ENCODE data around the gene RASGRF1.
"Not testable (repeated sequence)": the region's sequence is repeated elsewhere in the genome, so short reads cannot be mapped to it uniquely, and the experiment has no call there.

Gene RASGRF1

DNA sequence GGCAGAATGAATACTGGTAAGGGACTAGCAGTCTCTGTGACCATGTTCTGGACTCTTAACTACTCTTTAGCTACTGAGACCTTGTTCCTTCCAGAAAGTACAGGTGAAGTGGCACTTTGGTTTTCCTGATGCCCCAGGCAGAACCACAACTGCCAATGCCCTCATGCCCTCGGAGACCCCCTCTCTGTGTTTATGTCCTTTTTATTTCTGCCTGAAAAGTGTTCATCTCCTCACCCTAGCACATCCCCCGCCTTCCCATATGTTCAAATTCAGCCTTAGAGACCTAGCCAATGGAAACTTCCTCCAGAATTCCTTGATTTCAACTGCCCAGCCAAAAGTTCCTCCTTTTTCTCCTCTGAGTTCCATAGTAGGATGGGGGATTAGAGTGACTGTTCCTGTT, 23.3 kb upstream of the RASGRF1 start:
- TF ChIP-seq, protein P1, sequence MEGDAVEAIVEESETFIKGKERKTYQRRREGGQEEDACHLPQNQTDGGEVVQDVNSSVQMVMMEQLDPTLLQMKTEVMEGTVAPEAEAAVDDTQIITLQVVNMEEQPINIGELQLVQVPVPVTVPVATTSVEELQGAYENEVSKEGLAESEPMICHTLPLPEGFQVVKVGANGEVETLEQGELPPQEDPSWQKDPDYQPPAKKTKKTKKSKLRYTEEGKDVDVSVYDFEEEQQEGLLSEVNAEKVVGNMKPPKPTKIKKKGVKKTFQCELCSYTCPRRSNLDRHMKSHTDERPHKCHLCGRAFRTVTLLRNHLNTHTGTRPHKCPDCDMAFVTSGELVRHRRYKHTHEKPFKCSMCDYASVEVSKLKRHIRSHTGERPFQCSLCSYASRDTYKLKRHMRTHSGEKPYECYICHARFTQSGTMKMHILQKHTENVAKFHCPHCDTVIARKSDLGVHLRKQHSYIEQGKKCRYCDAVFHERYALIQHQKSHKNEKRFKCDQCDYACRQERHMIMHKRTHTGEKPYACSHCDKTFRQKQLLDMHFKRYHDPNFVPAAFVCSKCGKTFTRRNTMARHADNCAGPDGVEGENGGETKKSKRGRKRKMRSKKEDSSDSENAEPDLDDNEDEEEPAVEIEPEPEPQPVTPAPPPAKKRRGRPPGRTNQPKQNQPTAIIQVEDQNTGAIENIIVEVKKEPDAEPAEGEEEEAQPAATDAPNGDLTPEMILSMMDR (IDR thresholded peaks at IDR 0.05; ENCODE audit: insufficient read depth, low read length, poor library complexity, severe bottlenecking): no peak
- Histone ChIP-seq H3K27me3 (replicated peaks; ENCODE audit: control insufficient read depth, insufficient read depth, low read length) (no peaks in the 10 kb centered on the region; the same call in 1 of the 2 replicates), H3K4me3 (replicated peaks; ENCODE audit: low read depth, low read length) (no peak overlapping the region), H3K36me3 (ENCODE audit: control insufficient read depth, insufficient read depth, low read length) (no peaks in the 10 kb centered on the region)
- no peak for DNase-seq (ENCODE audit: extremely low read depth, insufficient read length)

DNA sequence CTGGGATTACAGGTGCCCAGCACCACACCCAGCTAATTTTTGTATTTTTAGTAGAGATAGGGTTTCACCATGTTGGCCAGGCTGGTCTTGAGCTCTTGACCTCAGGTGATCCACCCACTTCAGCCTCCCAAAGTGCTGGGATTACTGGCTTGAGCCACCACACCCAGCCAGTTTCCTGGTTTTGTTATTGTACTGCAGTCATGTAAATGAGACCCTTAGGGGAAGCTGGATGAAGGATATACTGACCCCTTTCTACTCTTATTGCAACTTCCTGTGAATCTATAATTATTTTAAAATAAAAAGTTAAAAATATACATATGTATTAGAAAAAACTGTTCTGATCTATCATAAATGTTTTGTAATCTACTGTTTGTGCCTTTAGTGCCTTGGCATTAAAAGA, 20.8 kb upstream of the RASGRF1 start:
- not testable (repeated sequence) for H3K27me3 ChIP-seq (replicated peaks; ENCODE audit: control insufficient read depth, insufficient read depth, low read length); H3K4me3 ChIP-seq (replicated peaks; ENCODE audit: low read depth, low read length)

DNA sequence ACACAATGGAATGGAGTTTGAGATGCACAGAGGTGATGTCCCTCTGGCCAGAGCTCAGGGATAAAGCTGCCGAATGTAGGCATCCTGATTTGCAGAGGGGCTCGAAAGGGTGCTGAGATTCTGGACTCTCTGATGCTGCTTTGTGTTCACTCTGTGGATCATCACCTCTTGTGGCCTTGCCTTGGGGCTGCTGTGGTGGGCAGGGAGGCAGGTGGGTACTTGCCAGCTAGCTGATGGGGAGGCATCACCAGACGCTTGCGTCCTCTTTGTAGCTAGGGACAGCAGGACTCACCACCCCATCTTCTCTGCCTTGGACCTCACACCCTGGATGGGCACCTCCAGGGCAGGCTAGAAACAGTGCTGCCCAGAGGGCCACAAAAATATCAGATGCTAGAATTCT, 14.6 kb upstream of the RASGRF1 start:
- TF ChIP-seq, protein P1 (IDR thresholded peaks at IDR 0.05; ENCODE audit: insufficient read depth, low read length, poor library complexity, severe bottlenecking): no peak
- H3K27me3 ChIP-seq (replicated peaks; ENCODE audit: control insufficient read depth, insufficient read depth, low read length): peaks cover 2% of the 10 kb centered on the region; the same call in 1 of the 2 replicates
- no peaks in the 10 kb centered on the region for H3K36me3 ChIP-seq (ENCODE audit: control insufficient read depth, insufficient read depth, low read length)
- no peak for DNase-seq (ENCODE audit: extremely low read depth, insufficient read length)
- H3K4me3 ChIP-seq (replicated peaks; ENCODE audit: low read depth, low read length): no peak overlapping the region

More for the DNA sequence above, 20.8 kb upstream of the RASGRF1 start:
- not testable (repeated sequence) for DNase-seq (ENCODE audit: extremely low read depth, insufficient read length); H3K36me3 ChIP-seq (ENCODE audit: control insufficient read depth, insufficient read depth, low read length)

DNA sequence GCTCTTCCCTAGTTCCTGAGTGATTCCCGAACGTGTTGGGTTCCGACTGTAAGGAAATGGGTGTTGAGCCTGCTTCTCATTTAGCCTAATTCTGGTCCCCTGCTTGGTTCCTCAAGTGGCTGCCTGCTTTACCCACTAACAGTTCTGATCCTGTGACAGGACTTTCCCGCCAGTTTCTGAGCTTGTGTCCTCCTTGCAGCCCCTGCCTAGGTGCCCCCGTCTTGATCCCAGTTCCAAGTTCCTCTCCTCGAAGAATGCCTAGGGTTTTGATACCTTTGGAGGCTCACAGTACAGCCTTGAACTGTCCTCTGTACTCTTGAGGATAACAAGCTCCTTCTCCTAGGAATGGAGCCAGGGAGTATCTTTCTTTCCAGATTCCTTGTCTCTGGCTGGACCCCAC, 12.0 kb upstream of the RASGRF1 start:
- TF ChIP-seq, protein P1 (IDR thresholded peaks at IDR 0.05; ENCODE audit: insufficient read depth, low read length, poor library complexity, severe bottlenecking): no peak
- H3K27me3 ChIP-seq (replicated peaks; ENCODE audit: control insufficient read depth, insufficient read depth, low read length): peaks cover 2% of the 10 kb centered on the region; the same call in 1 of the 2 replicates
- H3K4me3 ChIP-seq (replicated peaks; ENCODE audit: low read depth, low read length): no peak overlapping the region
- H3K36me3 ChIP-seq (ENCODE audit: control insufficient read depth, insufficient read depth, low read length): no peaks in the 10 kb centered on the region
- no peak for DNase-seq (ENCODE audit: extremely low read depth, insufficient read length)

DNA sequence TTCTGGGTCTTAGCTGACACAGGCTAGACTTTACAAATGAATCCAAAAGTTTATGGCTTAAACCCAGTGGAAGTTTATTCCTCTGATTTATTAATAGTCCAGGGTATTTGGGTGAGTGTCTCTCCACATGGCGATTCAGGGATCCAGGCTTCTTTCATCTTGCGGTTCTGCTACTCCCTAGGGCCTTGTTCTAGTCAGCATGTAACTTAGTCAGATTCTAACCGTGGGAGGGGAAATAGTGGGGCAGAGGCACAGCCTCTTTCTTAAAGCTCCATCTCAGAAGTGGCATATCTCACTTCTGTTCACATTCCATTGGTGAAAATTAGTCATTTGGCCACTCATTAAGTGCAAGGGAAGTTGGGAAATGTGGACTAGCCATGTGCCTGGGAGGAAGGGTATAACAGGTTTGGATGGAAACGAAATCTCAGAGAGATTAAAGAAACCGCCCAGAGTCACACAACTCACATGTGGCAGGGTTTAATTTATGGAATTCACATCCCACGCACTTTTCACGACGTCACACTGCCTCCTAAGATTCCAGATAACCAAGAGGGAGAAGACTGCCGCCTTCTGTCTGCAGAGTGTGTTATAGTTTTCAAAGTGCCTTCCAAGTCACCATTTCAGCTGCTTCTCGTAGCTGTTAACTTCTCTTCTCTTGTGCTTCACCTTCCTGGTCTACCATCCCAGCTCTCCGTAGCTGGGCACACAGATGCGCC, 11.4 kb upstream of the RASGRF1 start:
- no peak for DNase-seq (ENCODE audit: extremely low read depth, insufficient read length)
- TF ChIP-seq, protein P1 (IDR thresholded peaks at IDR 0.05; ENCODE audit: insufficient read depth, low read length, poor library complexity, severe bottlenecking): no peak
- Histone ChIP-seq H3K36me3 (ENCODE audit: control insufficient read depth, insufficient read depth, low read length) (no peaks in the 10 kb centered on the region), H3K27me3 (replicated peaks; ENCODE audit: control insufficient read depth, insufficient read depth, low read length) (peaks cover 2% of the 10 kb centered on the region; the same call in 1 of the 2 replicates), H3K4me3 (replicated peaks; ENCODE audit: low read depth, low read length) (no peak overlapping the region)

DNA sequence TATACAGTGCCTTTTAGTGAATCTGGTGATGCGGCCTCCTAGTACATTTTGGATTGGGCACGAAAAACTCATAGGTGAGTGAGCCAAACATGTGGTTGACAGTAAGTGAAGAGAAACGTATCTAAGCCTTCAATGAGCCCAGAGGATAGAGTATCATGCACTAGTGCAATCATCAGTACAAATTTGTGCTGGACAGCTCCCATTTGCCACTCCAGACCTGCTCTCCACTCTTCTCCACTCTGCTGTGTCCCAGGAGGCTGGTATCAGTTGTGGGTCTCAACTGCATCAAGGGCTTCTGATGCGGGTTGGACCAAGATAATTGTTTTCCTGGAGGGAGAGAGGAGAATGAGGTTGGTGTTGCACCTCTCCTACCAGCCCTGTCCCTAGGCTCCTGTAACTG, 9.1 kb upstream of the RASGRF1 start:
- Histone ChIP-seq H3K4me3 (replicated peaks; ENCODE audit: low read depth, low read length) (no peak overlapping the region), H3K27me3 (replicated peaks; ENCODE audit: control insufficient read depth, insufficient read depth, low read length) (peaks cover 2% of the 10 kb centered on the region; the same call in 1 of the 2 replicates), H3K36me3 (ENCODE audit: control insufficient read depth, insufficient read depth, low read length) (no peaks in the 10 kb centered on the region)
- no peak for DNase-seq (ENCODE audit: extremely low read depth, insufficient read length)
- TF ChIP-seq, protein P1 (IDR thresholded peaks at IDR 0.05; ENCODE audit: insufficient read depth, low read length, poor library complexity, severe bottlenecking): no peak
